CD4-positive, alpha-beta T cell treated with Interleukin-21 for 1 hour (primary cell): ENCODE data around the gene THEMIS2.
A peak's percentile ranks its signal among the peaks of the same experiment; 100 is the strongest.

Experiments used
- DNase-seq: peaks from one replicate; pipeline ENCODE4 v3.0.0-alpha.2; 2020

The THEMIS2 gene

GRCh38 chr1:27886744-27887143 lies 14.4 kb downstream of the THEMIS2 start:
- DNase-seq = no peak

- peak; percentile 76 for DNase-seq
These were observed 15.1 kb downstream of the THEMIS2 start for GRCh38 chr1:27887215-27888021.

- no peak for DNase-seq
These were observed 17.2 kb downstream of the THEMIS2 start for GRCh38 chr1:27889506-27889905.

- DNase-seq = peak; percentile 76
These were observed 19.0 kb downstream of the THEMIS2 start for GRCh38 chr1:27891196-27891889.

GRCh38 chr1:27894521-27894920 lies 22.2 kb downstream of the THEMIS2 start:
- no peak for DNase-seq

- no peak for DNase-seq
These were observed 34.4 kb downstream of the THEMIS2 start for GRCh38 chr1:27906759-27907158.

- no peak for DNase-seq
These were observed 40.1 kb downstream of the THEMIS2 start for GRCh38 chr1:27912429-27912828.

GRCh38 chr1:27915082-27915575 lies 42.8 kb downstream of the THEMIS2 start:
- no peak for DNase-seq

GRCh38 chr1:27922272-27922671 lies 49.9 kb downstream of the THEMIS2 start:
- no peak for DNase-seq

- no peak for DNase-seq
These were observed 56.0 kb downstream of the THEMIS2 start for GRCh38 chr1:27928216-27928954.

GRCh38 chr1:27931184-27931583 lies 58.8 kb downstream of the THEMIS2 start:
- no peak for DNase-seq

- DNase-seq = no peak
These were observed 59.4 kb downstream of the THEMIS2 start for GRCh38 chr1:27931759-27932158.

- no peak for DNase-seq
These were observed 62.6 kb downstream of the THEMIS2 start, which contains the start of gene SMPDL3B for GRCh38 chr1:27934818-27935549. Gene SMPDL3B, plus strand, starts transcription at chr1:27935000. Its CDS starts 184 bp downstream, at chr1:27935184.

GRCh38 chr1:27935721-27936120 lies 63.4 kb downstream of the THEMIS2 start:
- DNase-seq = no peak
